ENCODE results near the gene SPTLC3.

Gene SPTLC3

DNA sequence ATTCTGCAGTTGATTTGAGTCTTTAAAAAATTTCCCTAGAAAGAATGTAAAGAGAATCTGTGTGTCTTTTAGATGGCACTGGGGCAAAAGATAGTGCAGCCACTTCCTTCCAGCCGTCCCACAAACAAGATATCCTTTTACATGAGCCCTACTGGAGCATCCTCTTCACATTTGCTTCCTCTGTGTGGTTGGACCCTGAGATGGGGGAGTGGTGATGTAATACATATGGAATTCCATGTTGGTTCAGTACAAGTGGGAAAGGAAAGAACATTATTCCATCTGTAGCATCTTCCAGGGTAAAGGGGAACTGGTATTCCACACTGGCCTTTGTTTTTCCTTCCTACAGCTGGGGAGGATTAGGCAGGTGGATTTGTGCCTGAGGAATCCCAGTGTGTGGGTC, 133.4 kb downstream of the SPTLC3 start:
- TF ChIP-seq, protein P1, sequence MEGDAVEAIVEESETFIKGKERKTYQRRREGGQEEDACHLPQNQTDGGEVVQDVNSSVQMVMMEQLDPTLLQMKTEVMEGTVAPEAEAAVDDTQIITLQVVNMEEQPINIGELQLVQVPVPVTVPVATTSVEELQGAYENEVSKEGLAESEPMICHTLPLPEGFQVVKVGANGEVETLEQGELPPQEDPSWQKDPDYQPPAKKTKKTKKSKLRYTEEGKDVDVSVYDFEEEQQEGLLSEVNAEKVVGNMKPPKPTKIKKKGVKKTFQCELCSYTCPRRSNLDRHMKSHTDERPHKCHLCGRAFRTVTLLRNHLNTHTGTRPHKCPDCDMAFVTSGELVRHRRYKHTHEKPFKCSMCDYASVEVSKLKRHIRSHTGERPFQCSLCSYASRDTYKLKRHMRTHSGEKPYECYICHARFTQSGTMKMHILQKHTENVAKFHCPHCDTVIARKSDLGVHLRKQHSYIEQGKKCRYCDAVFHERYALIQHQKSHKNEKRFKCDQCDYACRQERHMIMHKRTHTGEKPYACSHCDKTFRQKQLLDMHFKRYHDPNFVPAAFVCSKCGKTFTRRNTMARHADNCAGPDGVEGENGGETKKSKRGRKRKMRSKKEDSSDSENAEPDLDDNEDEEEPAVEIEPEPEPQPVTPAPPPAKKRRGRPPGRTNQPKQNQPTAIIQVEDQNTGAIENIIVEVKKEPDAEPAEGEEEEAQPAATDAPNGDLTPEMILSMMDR (IDR thresholded peaks at IDR 0.05) = no peak

DNA sequence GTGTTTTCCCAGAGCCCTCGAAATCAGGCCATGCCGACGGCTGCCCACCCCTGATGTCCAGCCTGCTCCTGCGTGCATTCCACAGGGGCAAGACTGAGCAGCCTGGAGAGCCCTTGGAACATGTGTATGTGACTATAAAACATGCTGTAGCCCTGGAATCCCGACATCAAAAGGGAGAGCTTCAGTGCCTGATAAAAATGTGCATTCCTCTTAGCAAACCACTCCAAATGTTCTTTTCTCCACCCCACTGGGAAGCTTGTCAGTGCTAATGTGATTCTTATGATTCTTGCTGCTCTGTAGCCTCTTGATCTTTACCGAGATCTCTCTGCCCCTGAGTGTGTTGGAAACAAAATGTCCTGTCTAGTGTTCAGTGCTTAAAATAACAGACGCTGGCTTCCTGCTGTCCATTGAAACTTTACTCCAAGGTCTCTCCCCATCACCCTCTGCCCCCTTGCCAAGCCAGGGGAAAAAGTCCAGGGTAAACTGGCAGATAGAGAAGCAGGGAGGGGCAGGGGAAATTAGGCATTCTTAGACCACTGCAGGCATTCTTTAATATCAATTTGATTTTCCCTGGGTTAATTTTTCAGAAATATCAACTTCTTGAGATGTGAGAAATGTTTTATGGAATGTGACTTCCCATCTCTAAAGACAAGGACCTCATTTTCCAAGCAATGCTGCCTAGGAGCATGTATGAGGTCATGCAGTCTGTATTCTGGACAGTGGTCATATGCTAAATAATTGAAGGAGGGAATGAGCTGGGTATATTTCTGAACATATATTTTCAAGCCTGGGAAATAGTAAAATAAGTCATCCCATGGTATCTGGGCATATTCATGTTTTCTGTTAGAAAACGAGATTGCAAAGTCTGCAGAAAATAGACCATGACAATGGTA, 138.5 kb downstream of the SPTLC3 start:
- TF ChIP-seq, protein P1 (IDR thresholded peaks at IDR 0.05) = no peak

DNA sequence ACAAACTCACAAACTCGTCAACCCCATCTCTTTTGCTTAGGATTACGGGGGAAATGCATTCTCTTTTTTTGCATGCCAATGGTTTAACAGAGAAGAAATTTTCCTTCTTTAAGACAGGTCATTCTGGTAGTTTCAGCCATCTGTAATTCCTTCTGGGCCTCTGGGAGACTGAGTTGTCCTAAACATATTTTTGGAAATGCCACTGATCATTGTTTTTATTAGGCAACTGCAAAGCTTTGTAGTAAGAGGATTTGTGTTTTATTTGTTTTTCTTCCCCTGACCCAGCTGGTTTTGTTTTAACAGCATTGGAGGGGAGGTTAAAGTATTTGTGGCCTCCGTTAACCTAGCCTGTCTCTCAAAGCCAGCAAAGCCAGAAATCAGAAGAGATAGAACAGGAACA, 139.2 kb downstream of the SPTLC3 start:
- TF ChIP-seq, protein P1 (IDR thresholded peaks at IDR 0.05) = no peak

DNA sequence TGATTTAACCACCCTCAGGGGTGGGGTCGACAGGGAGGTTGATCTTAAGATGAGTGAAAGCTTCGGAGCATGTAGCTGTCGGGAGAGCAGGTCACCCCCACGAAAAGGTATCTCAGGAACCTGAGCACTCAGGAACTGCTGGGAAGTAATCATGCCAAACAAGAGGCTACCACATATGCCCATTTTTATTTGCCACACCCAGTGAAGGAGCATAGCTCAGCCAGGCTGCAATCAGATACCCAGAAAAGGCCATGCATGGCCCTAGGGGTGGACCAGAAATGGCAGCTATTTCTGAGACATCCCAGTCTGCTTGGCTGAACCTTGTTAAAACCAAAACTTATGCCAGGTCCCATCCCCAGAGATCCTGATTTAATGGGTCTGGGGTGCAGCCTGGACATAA, 139.6 kb downstream of the SPTLC3 start:
- TF ChIP-seq, protein P1 (IDR thresholded peaks at IDR 0.05) = no peak

DNA sequence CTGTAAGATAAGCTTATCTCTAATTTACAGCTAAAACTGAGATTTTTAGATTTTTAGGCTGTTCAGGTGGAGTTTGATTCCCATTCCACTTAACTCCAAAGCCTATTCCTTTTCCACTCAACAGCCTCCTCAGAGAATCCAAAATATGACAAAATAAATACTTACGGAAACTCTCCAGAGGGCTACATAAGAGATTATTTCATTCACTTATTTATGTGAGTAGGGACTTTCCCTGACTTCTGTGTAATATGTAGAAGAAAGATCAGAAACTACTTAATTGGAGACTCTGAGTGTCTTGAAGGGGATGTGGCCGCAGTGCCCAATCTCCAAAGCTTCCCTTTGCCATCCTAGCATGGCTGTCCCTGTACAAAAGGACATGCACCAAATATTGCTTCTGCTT, 140.2 kb downstream of the SPTLC3 start:
- TF ChIP-seq, protein P1 (IDR thresholded peaks at IDR 0.05) = no peak

DNA sequence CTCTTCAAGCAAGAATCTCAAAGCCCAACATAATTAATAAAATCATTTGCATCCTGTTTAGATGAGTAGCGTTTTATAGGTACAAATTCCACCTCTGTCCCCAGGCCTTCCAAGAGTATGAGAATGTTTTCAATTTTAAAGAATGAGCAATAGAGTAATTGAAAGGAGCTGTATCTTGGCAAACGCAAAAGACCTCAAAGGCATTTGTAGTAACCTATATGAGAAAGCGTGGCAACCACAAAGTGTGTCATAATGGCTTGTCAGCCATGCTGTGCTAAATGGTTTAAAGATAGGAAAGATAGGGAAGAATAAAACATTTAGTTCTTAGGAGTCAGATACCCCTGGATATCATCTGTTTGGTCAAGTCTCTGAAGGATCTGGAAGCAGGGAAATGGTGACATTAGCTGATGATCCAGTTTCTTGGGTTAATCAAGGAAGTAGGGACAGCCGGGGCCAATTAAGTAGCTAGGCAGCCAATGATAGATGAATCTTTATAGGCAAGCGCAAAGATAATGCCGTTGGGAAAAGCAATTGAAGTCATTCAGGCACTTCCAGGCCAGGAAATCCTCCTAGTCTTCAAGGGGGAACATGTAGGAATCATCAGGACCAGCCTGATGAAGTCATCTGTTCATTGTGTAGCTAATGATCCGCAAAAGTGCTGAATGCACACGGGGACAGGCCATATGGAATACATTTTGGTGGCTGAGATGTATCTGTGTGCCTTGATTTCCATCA, 140.8 kb downstream of the SPTLC3 start:
- TF ChIP-seq, protein P1 (IDR thresholded peaks at IDR 0.05) = no peak

DNA sequence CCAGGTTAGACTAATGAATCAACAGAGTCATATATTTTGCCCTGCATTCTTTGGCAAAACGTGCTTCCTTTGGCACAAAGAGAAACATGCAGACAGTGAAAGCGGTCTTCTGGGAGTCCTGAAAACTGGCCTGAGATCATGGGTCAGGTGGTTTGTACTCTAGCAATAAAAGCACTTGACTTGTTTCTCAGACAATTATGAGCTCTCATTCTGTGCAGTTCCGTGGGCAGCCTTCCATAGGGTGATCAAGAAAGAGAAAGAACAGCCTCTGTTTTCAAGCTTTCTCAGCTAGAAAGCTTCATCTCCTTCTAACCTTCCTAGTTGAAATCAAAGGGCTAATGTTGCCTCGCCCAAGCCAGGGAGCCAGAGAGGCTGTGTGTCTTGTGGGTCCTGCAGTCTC, 149.6 kb downstream of the SPTLC3 start:
- TF ChIP-seq, protein P1 (IDR thresholded peaks at IDR 0.05) = no peak

All from LNCAP (cell line).